ENCODE results near the gene PLEKHA3. TPM values are rescaled to one million over a fixed set of nuclear protein-coding genes. Genes with fewer than 3 reads are reported as not detected.

The PLEKHA3 gene
- total RNA-seq, 2 donors from 2014 or later: 17.9 to 26.4 TPM

DNA sequence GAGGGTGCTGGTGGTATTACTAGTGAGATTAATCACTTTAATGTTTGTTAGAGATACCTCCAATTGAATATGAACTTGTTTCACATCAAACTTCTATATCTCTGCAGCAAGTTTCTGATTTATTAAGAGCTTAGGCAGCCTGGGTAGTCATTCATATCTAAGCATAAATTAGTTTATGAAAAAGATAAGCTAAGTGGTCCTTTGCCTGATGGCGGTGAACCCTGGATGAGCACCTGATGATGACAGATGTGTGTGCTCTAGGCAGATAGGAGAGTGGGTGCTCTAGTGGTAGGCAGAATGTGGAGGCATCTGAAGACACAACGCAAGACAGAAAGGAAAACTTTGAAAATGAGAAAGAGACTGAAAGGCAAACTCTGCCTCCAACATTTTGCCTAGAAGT is 6.9 kb upstream of the PLEKHA3 start:
- no peaks in the 10 kb centered on the region for H3K27me3 Mint-ChIP-seq
- no peak overlapping the region for H3K27ac Mint-ChIP-seq
- no peaks in the 10 kb centered on the region for H3K4me1 Mint-ChIP-seq
- no peaks in the 10 kb centered on the region for H3K9me3 Mint-ChIP-seq
- no peaks in the 10 kb centered on the region for H3K36me3 Mint-ChIP-seq (ENCODE audit: low read depth)
- no peak for ATAC-seq (replicated peaks)
- no peak overlapping the region for H3K4me3 Mint-ChIP-seq

- Mint-ChIP-seq H3K4me1 (no peaks in the 10 kb centered on the region), H3K27ac (no peak overlapping the region), H3K27me3 (no peaks in the 10 kb centered on the region), H3K9me3 (no peaks in the 10 kb centered on the region), H3K4me3 (no peak overlapping the region), H3K36me3 (ENCODE audit: low read depth) (no peaks in the 10 kb centered on the region)
- no peak for ATAC-seq (replicated peaks)
Measured at GRCh38 chr2:178473931-178474330, 6.3 kb upstream of the PLEKHA3 start.

DNA sequence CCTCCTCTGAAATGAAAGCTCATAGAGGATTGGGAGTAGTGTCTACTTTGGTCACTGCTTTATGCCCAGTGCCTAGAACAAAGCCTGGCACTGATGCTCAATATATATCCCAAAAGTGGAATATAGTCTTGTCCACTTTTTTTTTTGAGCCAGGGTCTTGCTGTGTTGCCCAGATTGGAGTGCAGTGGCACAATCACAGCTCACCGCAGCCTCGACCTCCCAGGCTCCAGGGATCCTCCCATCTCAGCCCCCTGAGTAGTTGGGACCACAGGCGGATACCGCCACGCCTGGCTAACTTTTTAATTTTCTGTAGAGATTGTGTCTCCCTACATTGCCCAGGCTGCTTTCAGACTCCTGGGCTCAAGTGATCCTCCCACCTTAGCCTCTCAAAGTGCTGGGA is 5.7 kb upstream of the PLEKHA3 start:
- H3K9me3 Mint-ChIP-seq: no peaks in the 10 kb centered on the region
- no peak overlapping the region for H3K27ac Mint-ChIP-seq
- no peaks in the 10 kb centered on the region for H3K4me1 Mint-ChIP-seq
- no peaks in the 10 kb centered on the region for H3K27me3 Mint-ChIP-seq
- no peaks in the 10 kb centered on the region for H3K36me3 Mint-ChIP-seq (ENCODE audit: low read depth)
- H3K4me3 Mint-ChIP-seq: no peak overlapping the region
- no peak for ATAC-seq (replicated peaks)

DNA sequence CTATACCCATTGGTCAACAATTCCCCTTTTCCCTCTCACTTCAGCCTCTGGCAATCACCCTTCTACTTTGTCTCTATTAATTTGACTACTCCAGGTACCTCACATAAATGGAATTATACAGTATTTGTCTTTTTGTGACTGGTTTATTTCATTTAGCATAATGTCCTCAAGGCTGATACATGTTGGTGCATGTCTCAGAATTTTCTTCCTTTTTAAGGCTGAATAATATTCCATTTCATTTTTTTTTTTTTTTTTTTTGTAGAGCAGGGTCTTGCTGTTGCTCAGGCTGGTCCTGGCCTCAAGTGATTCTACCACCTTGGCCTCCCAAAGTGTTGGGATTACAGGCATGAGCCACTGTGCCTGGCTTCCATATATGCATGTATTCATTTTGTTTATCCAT is 3.8 kb upstream of the PLEKHA3 start:
- H3K4me1 Mint-ChIP-seq: no peaks in the 10 kb centered on the region
- H3K36me3 Mint-ChIP-seq (ENCODE audit: low read depth): no peaks in the 10 kb centered on the region
- H3K27ac Mint-ChIP-seq: no peak overlapping the region
- no peaks in the 10 kb centered on the region for H3K27me3 Mint-ChIP-seq
- ATAC-seq (replicated peaks): no peak
- no peak overlapping the region for H3K4me3 Mint-ChIP-seq
- H3K9me3 Mint-ChIP-seq: no peaks in the 10 kb centered on the region

DNA sequence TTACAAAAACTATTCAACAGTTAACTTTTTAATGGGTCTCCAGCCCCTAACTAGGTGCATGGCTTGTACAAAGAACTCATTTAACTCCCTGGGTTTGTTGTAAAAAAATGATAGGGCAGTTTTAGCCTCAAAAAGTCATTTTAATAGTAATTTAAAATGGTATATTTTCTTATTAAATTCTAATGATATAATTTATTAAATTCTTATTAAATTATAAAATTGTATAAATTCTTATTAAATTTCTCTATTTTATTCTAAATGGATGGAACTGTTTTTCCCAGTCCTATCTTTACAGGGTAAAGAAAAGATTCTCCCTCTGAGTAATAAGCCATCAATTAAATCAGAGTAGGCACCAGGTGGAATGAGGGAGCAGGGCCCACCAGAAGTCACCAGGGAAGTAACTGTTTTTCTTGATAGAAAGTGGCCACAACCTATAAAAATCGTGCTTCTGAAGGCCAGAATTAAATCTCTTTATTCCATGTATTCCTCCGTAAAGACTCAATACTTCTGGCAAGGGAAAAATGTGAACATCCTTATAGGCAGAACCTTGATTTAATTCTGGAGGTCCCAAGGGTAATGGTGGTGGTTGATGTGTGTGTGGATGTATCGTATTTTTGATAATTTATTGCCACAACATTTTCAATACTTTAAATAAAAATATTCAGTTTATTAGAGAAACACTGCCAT is 2.7 kb upstream of the PLEKHA3 start:
- Mint-ChIP-seq H3K27ac (no peak overlapping the region), H3K27me3 (no peaks in the 10 kb centered on the region), H3K36me3 (ENCODE audit: low read depth) (no peaks in the 10 kb centered on the region), H3K4me1 (peaks cover 8% of the 10 kb centered on the region), H3K9me3 (no peaks in the 10 kb centered on the region), H3K4me3 (peak overlapping the region; percentile 99)
- ATAC-seq (replicated peaks): no peak

GRCh38 chr2:178478130-178478438 is 2.2 kb upstream of the PLEKHA3 start:
- H3K27ac Mint-ChIP-seq: peak overlapping the region; percentile 98
- H3K9me3 Mint-ChIP-seq: no peaks in the 10 kb centered on the region
- no peaks in the 10 kb centered on the region for H3K36me3 Mint-ChIP-seq (ENCODE audit: low read depth)
- no peak for ATAC-seq (replicated peaks)
- peaks cover 13% of the 10 kb centered on the region for H3K4me1 Mint-ChIP-seq
- H3K27me3 Mint-ChIP-seq: no peaks in the 10 kb centered on the region
- peak overlapping the region; percentile 99 for H3K4me3 Mint-ChIP-seq

DNA sequence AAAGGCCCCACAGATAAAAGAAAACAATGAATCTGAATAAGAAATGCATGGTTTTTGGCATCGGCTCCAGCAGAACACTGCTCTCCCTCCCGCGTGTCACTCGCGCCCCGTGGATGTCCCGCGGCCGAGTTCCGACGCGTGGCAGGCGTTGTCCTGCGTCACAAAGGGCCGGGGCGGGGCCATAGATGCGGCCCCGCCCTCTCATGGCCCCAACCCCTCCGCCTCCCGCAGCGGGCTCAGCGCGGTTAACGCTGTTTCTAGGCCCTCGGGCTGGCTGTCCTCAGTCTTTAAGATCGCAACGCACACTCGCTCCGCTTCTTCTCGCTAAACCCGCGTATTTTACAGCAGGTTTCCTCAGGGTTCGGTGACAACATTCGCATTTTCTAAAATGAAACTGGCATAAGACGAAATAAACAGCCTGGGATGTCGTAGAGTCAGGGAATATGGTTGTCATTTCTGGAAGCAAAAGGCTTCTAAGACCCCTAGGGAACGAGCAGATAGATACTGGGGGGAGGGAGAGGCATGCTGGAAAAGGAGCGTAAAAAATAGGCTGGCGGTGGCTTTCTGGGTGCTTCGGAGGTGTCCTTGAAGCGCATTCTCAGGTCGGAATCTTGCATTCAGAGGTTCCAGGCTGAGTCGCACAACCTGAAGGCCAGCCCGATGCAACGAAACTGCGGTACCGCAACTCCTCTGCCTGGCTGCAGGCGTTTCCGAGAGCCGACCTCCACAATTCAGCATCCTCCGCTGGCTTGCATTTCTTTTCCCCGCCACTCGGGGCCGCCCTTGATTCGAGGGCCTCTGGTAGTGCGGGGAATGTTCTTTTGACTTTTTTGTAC is 1.6 kb upstream of the PLEKHA3 start, which contains the start of gene FKBP7:
Gene FKBP7 (minus strand): TSS at position 162 of the 836 bp plus-strand sequence. CDS start 101 bp downstream, at position 61.
- peak within 1 kb of the TSS; percentile 98 for H3K27ac Mint-ChIP-seq
- H3K9me3 Mint-ChIP-seq: no peaks in the 10 kb centered on the region
- peak within 1 kb of the TSS; percentile 99 for H3K4me3 Mint-ChIP-seq
- peak; percentile 75 for ATAC-seq (replicated peaks)
- H3K36me3 Mint-ChIP-seq (ENCODE audit: low read depth): no peaks in the 10 kb centered on the region
- H3K27me3 Mint-ChIP-seq: no peaks in the 10 kb centered on the region
- peaks cover 13% of the 10 kb centered on the region for H3K4me1 Mint-ChIP-seq

DNA sequence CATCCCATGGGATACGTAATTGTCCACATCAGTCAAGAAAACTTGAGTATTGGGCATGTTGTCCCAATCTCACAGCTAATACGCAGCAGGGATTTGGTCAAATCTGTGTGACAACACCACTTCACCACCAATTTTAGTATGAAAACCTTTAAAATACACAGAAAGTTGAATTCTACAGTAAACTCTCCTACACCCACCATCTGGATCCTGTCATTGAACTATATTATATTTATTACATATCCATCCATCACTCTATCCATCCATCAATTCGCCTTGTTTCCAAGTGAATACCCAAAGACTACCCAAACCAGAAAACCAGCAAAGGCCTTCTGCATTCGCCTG is 1.0 kb upstream of the PLEKHA3 start:
- Mint-ChIP-seq H3K9me3 (no peaks in the 10 kb centered on the region), H3K4me1 (peaks cover 13% of the 10 kb centered on the region), H3K36me3 (ENCODE audit: low read depth) (no peaks in the 10 kb centered on the region), H3K27me3 (no peaks in the 10 kb centered on the region), H3K27ac (peak overlapping the region; percentile 98), H3K4me3 (peak overlapping the region; percentile 99)
- ATAC-seq (replicated peaks): no peak

- peak overlapping the region; percentile 98 for H3K27ac Mint-ChIP-seq
Measured at GRCh38 chr2:178479758-178480226, 465 bp upstream of the PLEKHA3 start.

GRCh38 chr2:178482437-178482836 is 2.2 kb downstream of the PLEKHA3 start:
- Mint-ChIP-seq H3K36me3 (ENCODE audit: low read depth) (peaks cover 30% of the 10 kb centered on the region), H3K27ac (peak overlapping the region; percentile 61), H3K4me3 (peak overlapping the region; percentile 99), H3K9me3 (no peaks in the 10 kb centered on the region), H3K4me1 (peaks cover 28% of the 10 kb centered on the region), H3K27me3 (no peaks in the 10 kb centered on the region)
- ATAC-seq (replicated peaks): peak; percentile 5

More at GRCh38 chr2:178479758-178480226, 465 bp upstream of the PLEKHA3 start:
- Mint-ChIP-seq H3K4me1 (peaks cover 16% of the 10 kb centered on the region), H3K27me3 (no peaks in the 10 kb centered on the region), H3K4me3 (peak overlapping the region; percentile 99), H3K36me3 (ENCODE audit: low read depth) (peaks cover 4% of the 10 kb centered on the region), H3K9me3 (no peaks in the 10 kb centered on the region)
- ATAC-seq (replicated peaks): no peak

GRCh38 chr2:178484245-178485041 is 4.2 kb downstream of the PLEKHA3 start:
- ATAC-seq (replicated peaks): no peak
- peaks cover 50% of the 10 kb centered on the region for H3K36me3 Mint-ChIP-seq (ENCODE audit: low read depth)
- peaks cover 40% of the 10 kb centered on the region for H3K4me1 Mint-ChIP-seq
- H3K27ac Mint-ChIP-seq: no peak overlapping the region
- H3K4me3 Mint-ChIP-seq: no peak overlapping the region
- no peaks in the 10 kb centered on the region for H3K27me3 Mint-ChIP-seq
- no peaks in the 10 kb centered on the region for H3K9me3 Mint-ChIP-seq

GRCh38 chr2:178485356-178485755 is 5.1 kb downstream of the PLEKHA3 start:
- Mint-ChIP-seq H3K36me3 (ENCODE audit: low read depth) (peaks cover 59% of the 10 kb centered on the region), H3K27me3 (no peaks in the 10 kb centered on the region), H3K9me3 (no peaks in the 10 kb centered on the region), H3K27ac (no peak overlapping the region), H3K4me1 (peaks cover 45% of the 10 kb centered on the region), H3K4me3 (no peak overlapping the region)
- no peak for ATAC-seq (replicated peaks)

DNA sequence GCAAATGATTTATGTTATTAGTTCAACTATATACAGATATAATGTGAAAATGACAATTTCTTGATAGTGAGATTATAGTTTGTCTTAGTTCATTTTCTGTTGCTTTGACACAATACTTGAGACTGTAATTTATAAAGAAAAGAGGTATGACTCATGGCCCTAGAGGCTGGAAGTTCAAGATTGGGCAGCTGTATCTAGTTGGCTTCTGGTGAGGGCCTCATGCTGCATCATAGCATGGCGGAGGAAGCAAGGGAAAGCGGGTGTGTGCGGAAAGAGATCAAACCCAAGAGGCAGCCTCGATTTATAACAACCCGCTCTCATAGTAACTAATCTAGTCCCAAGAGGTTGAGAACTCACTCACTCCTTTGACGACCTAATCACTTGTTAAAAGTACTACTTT is 11.4 kb downstream of the PLEKHA3 start:
- H3K27me3 Mint-ChIP-seq: no peaks in the 10 kb centered on the region
- H3K9me3 Mint-ChIP-seq: no peaks in the 10 kb centered on the region
- peaks cover 98% of the 10 kb centered on the region for H3K36me3 Mint-ChIP-seq (ENCODE audit: low read depth)
- ATAC-seq (replicated peaks): no peak
- H3K4me1 Mint-ChIP-seq: peaks cover 23% of the 10 kb centered on the region
- no peak overlapping the region for H3K27ac Mint-ChIP-seq
- no peak overlapping the region for H3K4me3 Mint-ChIP-seq

DNA sequence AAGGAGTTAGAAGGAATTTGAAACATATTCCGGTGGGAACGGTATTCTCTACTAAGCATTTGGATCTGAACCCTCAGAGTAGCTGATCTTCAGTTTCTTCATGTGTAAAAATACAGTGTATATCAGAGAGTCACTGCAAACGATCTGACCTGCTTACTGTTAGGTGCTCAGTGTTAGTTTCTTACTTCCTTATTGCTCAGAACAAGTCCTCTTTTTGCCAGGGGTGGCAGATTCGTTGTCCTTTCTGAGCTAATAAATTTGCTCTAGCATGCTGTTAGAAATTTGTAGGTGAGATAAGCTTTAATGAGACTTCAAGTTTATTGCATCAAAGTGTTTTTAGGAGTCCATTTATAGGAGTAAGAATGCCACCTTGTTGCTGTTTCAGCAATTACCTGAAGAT is 15.8 kb downstream of the PLEKHA3 start:
- H3K36me3 Mint-ChIP-seq (ENCODE audit: low read depth): peaks cover 96% of the 10 kb centered on the region
- no peak overlapping the region for H3K27ac Mint-ChIP-seq
- no peak overlapping the region for H3K4me3 Mint-ChIP-seq
- no peak for ATAC-seq (replicated peaks)
- H3K4me1 Mint-ChIP-seq: no peaks in the 10 kb centered on the region
- no peaks in the 10 kb centered on the region for H3K27me3 Mint-ChIP-seq
- H3K9me3 Mint-ChIP-seq: no peaks in the 10 kb centered on the region
